K562 (cell line): ENCODE results near the gene DELE1. TPM values are rescaled to one million over a fixed set of nuclear protein-coding genes. Genes with fewer than 3 reads are reported as not detected.

Experiments used
- ATAC-seq: fragments of 200-7000 bp; cut with Tn5 transposase; 3 replicates; pipeline ENCODE4 v1.9.1; 2020; ENCODE audit warnings: moderate library complexity
- BruUV-seq: library from RNA; stranded (reverse); fragments of 400-500 nt; replicated peaks from 2 replicates; lab custom pipeline; 2021; lab: Mats Ljungman, UMichigan
- CTCF ChIA-PET: fragments of 300-600 bp; formaldehyde crosslinking; extraction: SDS; loops from one replicate; lab custom pipeline; 2021; ENCODE audit warnings: low intra/inter-chr PET ratio; lab: Yijun Ruan, JAX
- POLR2A ChIA-PET: fragments of 300-600, 350-650 bp; sonication (Branson Sonifier 250); formaldehyde crosslinking; extraction: SDS; loops from one replicate; lab custom pipeline; 2021; ENCODE audit warnings: antibody characterized with exemption, inconsistent platforms; lab: Yijun Ruan, JAX
- DNase-seq, 4 experiments: peaks; one replicate each; pipeline versions ENCODE4 v3.0.0 to v3.0.0-alpha.2; 2011 to 2018; ENCODE audit warnings: low spot score in 3 of 4, mixed read lengths in 3 of 4; ENCODE audit errors: extremely low read depth in 1 of 4
- FAIRE-seq: peaks from 2 replicates; lab custom pipeline; 2011; peaks lifted over from hg19 to GRCh38; lab: Jason Lieb, UNC
- H2AFZ ChIP-seq: 2 replicates; pipeline ENCODE4 v1.6.0; 2011; ENCODE audit warnings: low read depth, low read length, control low read depth, inconsistent platforms
- H3K27ac ChIP-seq: fragments of 200-600 bp; 3 replicates; pipeline ENCODE4 v1.8.0; 2011; ENCODE audit warnings: low read depth, mild to moderate bottlenecking, control low read depth, inconsistent platforms, low read length, moderate library complexity, mixed read lengths; ENCODE audit errors: extremely low read depth
- H3K27me3 ChIP-seq, 2 experiments: fragments of 300-600 bp in 1 of 2; 2 replicates in 1 of 2; 3 replicates in 1 of 2; pipeline versions ENCODE4 v1.6.0 to v1.8.0; 2011; ENCODE audit warnings: inconsistent platforms in 2 of 2, low read length in 2 of 2, mild to moderate bottlenecking in 1 of 2, mixed read lengths in 1 of 2, moderate library complexity in 1 of 2; ENCODE audit not compliant: control insufficient read depth in 2 of 2, insufficient read depth in 2 of 2
- H3K36me3 ChIP-seq: fragments of 300-600 bp; 3 replicates; pipeline ENCODE4 v1.8.0; 2011; ENCODE audit warnings: mild to moderate bottlenecking, low read length, inconsistent platforms; ENCODE audit not compliant: control insufficient read depth, insufficient read depth
- H3K4me1 ChIP-seq, 2 experiments: fragments of 200-600 bp in 1 of 2; replicated peaks in 1 of 2; 2 replicates in 1 of 2; 3 replicates in 1 of 2; pipeline versions ENCODE4 v1.5.1 to v1.8.0; 2011; ENCODE audit warnings: inconsistent platforms in 2 of 2, low read length in 2 of 2, mild to moderate bottlenecking in 1 of 2, mixed read lengths in 1 of 2, moderate library complexity in 1 of 2; ENCODE audit not compliant: control insufficient read depth in 2 of 2, insufficient read depth in 2 of 2
- H3K4me2 ChIP-seq: 2 replicates; pipeline ENCODE4 v1.6.1; 2011; ENCODE audit warnings: low read length, control low read depth, inconsistent platforms, mixed read lengths; ENCODE audit not compliant: insufficient read depth
- H3K4me3 ChIP-seq: fragments of 200-600 bp; sonication (generic), shearing (Covaris generic); 2 replicates; pipeline ENCODE4 v1.5.1; 2016; ENCODE audit warnings: control low read depth, inconsistent platforms
- H3K79me2 ChIP-seq: fragments of 200-600 bp; 3 replicates; pipeline ENCODE4 v1.8.0; 2011; ENCODE audit warnings: low read length, inconsistent platforms; ENCODE audit not compliant: control insufficient read depth, insufficient read depth
- H3K9ac ChIP-seq, 2 experiments: 2 replicates each; pipeline versions ENCODE4 v1.6.0 to v1.6.1; 2011; ENCODE audit warnings: low read depth in 2 of 2, low read length in 2 of 2, control low read depth in 1 of 2, inconsistent platforms in 1 of 2, mild to moderate bottlenecking in 1 of 2, mixed read lengths in 1 of 2; ENCODE audit not compliant: insufficient read depth in 1 of 2
- H3K9me1 ChIP-seq: one replicate; pipeline ENCODE4 v1.6.0; 2011; ENCODE audit warnings: inconsistent platforms, mild to moderate bottlenecking, low read length, moderate library complexity; ENCODE audit not compliant: control insufficient read depth, insufficient read depth
- H3K9me3 ChIP-seq: replicated peaks from 2 replicates; pipeline ENCODE4 v1.5.1; 2011; ENCODE audit warnings: low read depth, low read length, inconsistent platforms; ENCODE audit not compliant: control insufficient read depth, insufficient read depth
- H4K20me1 ChIP-seq: replicated peaks from 2 replicates; pipeline ENCODE4 v1.6.1; 2011; ENCODE audit warnings: low read length, inconsistent platforms, mixed read lengths; ENCODE audit not compliant: control insufficient read depth, insufficient read depth
- ELF4 ChIP-seq: fragments of 450-650 bp; formaldehyde crosslinking; IDR thresholded peaks from 2 replicates; pipeline ENCODE4 v1.4.0; 2022; ENCODE audit warnings: missing genetic modification characterization
- FOXO4 ChIP-seq: fragments of 450-650 bp; formaldehyde crosslinking; IDR thresholded peaks from 2 replicates; pipeline ENCODE4 v1.4.0; 2020; ENCODE audit warnings: mild to moderate bottlenecking, moderate library complexity
- PML ChIP-seq: IDR thresholded peaks from 2 replicates; pipeline ENCODE4 v1.6.1; 2012; ENCODE audit warnings: low read length, inconsistent platforms
- RBM25 ChIP-seq: fragments of 200-400 bp; formaldehyde crosslinking; IDR thresholded peaks from 2 replicates; pipeline ENCODE4 v1.6.1; 2018; ENCODE audit warnings: low read length, low read depth, moderate library complexity; ENCODE audit not compliant: severe bottlenecking
- ZFP30 ChIP-seq: fragments of 250-450 bp; sonication (Bioruptor Pico); IDR thresholded peaks from 2 replicates; pipeline ENCODE4 v1.8.0; 2022; ENCODE audit warnings: moderate library complexity, mild to moderate bottlenecking, inconsistent platforms, borderline replicate concordance
- ZNF316 ChIP-seq: fragments of 450-650 bp; IDR thresholded peaks from 2 replicates; pipeline ENCODE4 v1.6.1; 2016
- WGBS: fragments of 100-300 bp; shearing (Covaris generic); methylation state at CpG from one replicate; pipeline ENCODE4 v1.1.6; 2016; ENCODE audit warnings: low coverage, mixed read lengths; ENCODE audit not compliant: insufficient coverage; ENCODE audit errors: missing lambda C conversion rate; 5-methylcytosine and 5-hydroxymethylcytosine counted together
- in situ Hi-C: fragments of 300-500 bp; cut with MboI; formaldehyde crosslinking; loops from 4 replicates; pipeline ENCODE4 v1.15.0; 2018; ENCODE audit warnings: inconsistent platforms, mixed read lengths
- intact Hi-C: fragments of 100-400 bp; cut with micrococcal nuclease; formaldehyde crosslinking; loops from 2 replicates; pipeline ENCODE4 v1.14.2; 2022
- polyA plus RNA-seq, 8 experiments: library from polyadenylated mRNA; depleted of rRNA in 4 of 8; stranded (reverse) in 5 of 8; unstranded in 3 of 8; fragments of >200 nt; fragmentation: Nextera tagmentation in 2 of 8; fragmentation: Illumina TruSeq in 1 of 8; extraction: Ambion mirVana in 2 of 8; extraction: Trizol in 1 of 8; gene quantifications; 2 replicates each; pipeline versions ENCODE4 v1.2.1 to v1.2.3, GENCODE V29; 2011 to 2014; ENCODE audit warnings: inconsistent platforms in 1 of 8, missing spikeins in 1 of 8
- total RNA-seq, 7 experiments: library from RNA; depleted of rRNA in 6 of 7; stranded (reverse); fragments of >200 nt in 6 of 7; fragmentation: Illumina TruSeq in 2 of 7; extraction: Trizol in 2 of 7; gene quantifications; 2 replicates each; pipeline versions ENCODE4 v1.2.1 to v1.2.3, GENCODE V29; 2011 to 2021; ENCODE audit warnings: low replicate concordance in 1 of 7

The DELE1 gene
- total and polyA plus RNA-seq, 9 of the 15 experiments (the other 6 are each of a cell fraction or from before 2014, with no cell fraction given), result 16.6 to 74.4 (median 49.8) TPM

- Histone ChIP-seq H3K9me1 (peaks cover 4% of the 10 kb centered on the region), H3K36me3 (no peaks in the 10 kb centered on the region), H4K20me1 (no peaks in the 10 kb centered on the region), H3K27me3 (no peaks in the 10 kb centered on the region), H3K27ac (no peak overlapping the region), H3K4me3 (no peak overlapping the region), H3K9ac (no peak overlapping the region), H2AFZ (no peak overlapping the region), H3K4me2 (no peak overlapping the region), H3K9me3 (no peaks in the 10 kb centered on the region; the same call in 1 of the 2 replicates), H3K4me1 (peaks cover 17 to 23% of the 10 kb centered on the region in 2 experiments; a peak in 4 of 5 replicates), H3K79me2 (no peaks in the 10 kb centered on the region)
- no peak for DNase-seq
- BruUV-seq, result no TSS peak
- ATAC-seq, result no peak
- TF ChIP-seq ZNF316 (0 out of 2 replicates have a peak, but pooled peaks have one; percentile 12), ELF4 (CRISPR knock-in tag) (no peak)
- in situ Hi-C loops, result no loop called here
- ChIA-PET POLR2A (interaction anchor here (0.6 to 1.7 kb wide), 4 partner anchors 9 to 524 kb away, joined by 3 to 6 read pairs (median 4); partner anchors contain the start of gene PCDHGA8), CTCF (no interaction called here)
- FAIRE-seq, result no peak
- 27% methylated on average over 2 of the region's 2 CpGs for WGBS
- intact Hi-C loops, result no loop called here
Measured at GRCh38 chr5:141916522-141916921, 7.1 kb upstream of the DELE1 start.

GRCh38 chr5:141917760-141918159 lies 5.9 kb upstream of the DELE1 start:
- Histone ChIP-seq H2AFZ (no peak overlapping the region), H3K4me1 (peaks cover 24 to 25% of the 10 kb centered on the region in 2 experiments; a peak in 4 of 5 replicates), H3K36me3 (no peaks in the 10 kb centered on the region), H4K20me1 (no peaks in the 10 kb centered on the region), H3K9ac (no peak overlapping the region), H3K9me3 (no peaks in the 10 kb centered on the region), H3K79me2 (peaks cover 4% of the 10 kb centered on the region; the same call in 2 of the 3 replicates), H3K27me3 (no peaks in the 10 kb centered on the region), H3K9me1 (peaks cover 4% of the 10 kb centered on the region), H3K27ac (no peak overlapping the region), H3K4me3 (no peak overlapping the region), H3K4me2 (no peak overlapping the region)
- CTCF ChIA-PET, result no interaction called here
- in situ Hi-C loops, result no loop called here
- no peak for TF ChIP-seq ZFP30 (CRISPR knock-in tag)
- TF ChIP-seq RBM25, result peak; percentile 17
- no peak for TF ChIP-seq PML
- TF ChIP-seq FOXO4, result no peak
- no TSS peak for BruUV-seq
- POLR2A ChIA-PET, result interaction anchor here (0.7 to 2.2 kb wide), 3 partner anchors 12 to 106 kb away, joined by 4 to 7 read pairs (median 5); no protein-coding TSS in a partner anchor
- DNase-seq (no peak), ATAC-seq (no peak), FAIRE-seq (peak; percentile 35)
- WGBS, result 67% methylated on average over 5 of the region's 5 CpGs
- intact Hi-C loops, result no loop called here
